ENCODE data around the gene MVB12B. TPM values are rescaled to one million over a fixed set of nuclear protein-coding genes. Genes with fewer than 3 reads are reported as not detected.
"Not testable (repeated sequence)": the region's sequence is repeated elsewhere in the genome, so short reads cannot be mapped to it uniquely, and the experiment has no call there.

The MVB12B gene
- polyA plus RNA-seq, 1 experiment: 4.4 TPM

GRCh38 chr9:126550891-126551351 is 224.3 kb downstream of the MVB12B start:
- Histone ChIP-seq H3K27me3 (ENCODE audit: control insufficient read depth, insufficient read depth, low read length) (peaks cover 18% of the 10 kb centered on the region), H3K9me3 (ENCODE audit: control insufficient read depth, insufficient read depth, low read length) (peaks cover 3% of the 10 kb centered on the region; the same call in 1 of the 2 replicates), H3K4me3 (ENCODE audit: low read depth, low read length) (no peak overlapping the region), H3K27ac (ENCODE audit: low read depth, low read length) (no peak overlapping the region)
- CTCF ChIA-PET: interaction anchor here (0.7 kb wide), 1 partner anchor 52 kb away, joined by 3 read pairs; no protein-coding TSS in a partner anchor
- DNase-seq (ENCODE audit: low read depth, low spot score): no peak
- TF ChIP-seq CTCF (IDR thresholded peaks at IDR 0.05; ENCODE audit: low read depth, low read length): no peak
- POLR2A ChIA-PET: interaction anchor here (0.5 to 0.6 kb wide), 2 partner anchors 23 to 254 kb away, joined by 3 to 5 read pairs; no protein-coding TSS in a partner anchor

- no peak for DNase-seq (ENCODE audit: low read depth, low spot score)
- ChIA-PET CTCF (no interaction called here), POLR2A (interaction anchor here (0.6 kb wide), 1 partner anchor 22 kb away, joined by 5 read pairs; no protein-coding TSS in a partner anchor)
- H3K27me3 ChIP-seq (ENCODE audit: control insufficient read depth, insufficient read depth, low read length): peaks cover 15% of the 10 kb centered on the region
- no peak overlapping the region for H3K27ac ChIP-seq (ENCODE audit: low read depth, low read length)
- no peak for TF ChIP-seq CTCF (IDR thresholded peaks at IDR 0.05; ENCODE audit: low read depth, low read length)
- H3K4me3 ChIP-seq (ENCODE audit: low read depth, low read length): no peak overlapping the region
- peaks cover 3% of the 10 kb centered on the region; the same call in 1 of the 2 replicates for H3K9me3 ChIP-seq (ENCODE audit: control insufficient read depth, insufficient read depth, low read length)
Observed at GRCh38 chr9:126551812-126552211, 225.2 kb downstream of the MVB12B start.

- no peak for DNase-seq (ENCODE audit: low read depth, low spot score)
- POLR2A ChIA-PET: no interaction called here
- peaks cover 3% of the 10 kb centered on the region; the same call in 1 of the 2 replicates for H3K9me3 ChIP-seq (ENCODE audit: control insufficient read depth, insufficient read depth, low read length)
- no peak overlapping the region for H3K27ac ChIP-seq (ENCODE audit: low read depth, low read length)
- no peak for TF ChIP-seq CTCF (IDR thresholded peaks at IDR 0.05; ENCODE audit: low read depth, low read length)
- CTCF ChIA-PET: interaction anchor here (1.1 to 5.6 kb wide), 3 partner anchors 16 to 63 kb away, joined by 3 to 101 read pairs (median 3); no protein-coding TSS in a partner anchor
- H3K4me3 ChIP-seq (ENCODE audit: low read depth, low read length): no peak overlapping the region
- peaks cover 18% of the 10 kb centered on the region for H3K27me3 ChIP-seq (ENCODE audit: control insufficient read depth, insufficient read depth, low read length)
Observed at GRCh38 chr9:126554292-126554691, 227.7 kb downstream of the MVB12B start.

GRCh38 chr9:126555421-126555820 is 228.8 kb downstream of the MVB12B start:
- ChIA-PET CTCF (interaction anchor here (0.7 to 5.6 kb wide), 5 partner anchors 17 to 857 kb away, joined by 3 to 101 read pairs (median 3); no protein-coding TSS in a partner anchor), POLR2A (interaction anchor here (0.7 kb wide), 1 partner anchor 237 kb away, joined by 4 read pairs; no protein-coding TSS in a partner anchor)
- H3K27ac ChIP-seq (ENCODE audit: low read depth, low read length); H3K4me3 ChIP-seq (ENCODE audit: low read depth, low read length); H3K9me3 ChIP-seq (ENCODE audit: control insufficient read depth, insufficient read depth, low read length); DNase-seq (ENCODE audit: low read depth, low spot score): not testable (repeated sequence)
- 0 out of 2 replicates have a peak, but pooled peaks have one; percentile 25 for TF ChIP-seq CTCF (IDR thresholded peaks at IDR 0.05; ENCODE audit: low read depth, low read length)
- peaks cover 16% of the 10 kb centered on the region for H3K27me3 ChIP-seq (ENCODE audit: control insufficient read depth, insufficient read depth, low read length)

Small RNA genes lying within 50 kb of the gene (small RNA-seq; reads per million reads assigned to genes)
- gene RF00108 (ENCODE audit: insufficient read length, low read depth): not detected

Data from AG04450 (cell line).